Panc1 (cell line): Measurements from ENCODE around the gene CEP164. TPM values are rescaled to one million over a fixed set of nuclear protein-coding genes. Genes with fewer than 3 reads are reported as not detected.

ENCODE experiments used
- ATAC-seq: fragments of 200-7000 bp; cut with Tn5 transposase; 2 replicates; pipeline ENCODE4 v1.9.1; 2020; ENCODE audit warnings: mild to moderate bottlenecking, moderate library complexity
- BruUV-seq: library from RNA; stranded (reverse); fragments of 400-500 nt; replicated peaks from 2 replicates; lab custom pipeline; 2021; lab: Mats Ljungman, UMichigan
- CTCF ChIA-PET: fragments of 300-600 bp; sonication (Branson Sonifier 250); formaldehyde crosslinking; loops from one replicate; lab custom pipeline; 2022; ENCODE audit warnings: antibody characterized with exemption; lab: Charles Lee
- POLR2A ChIA-PET: fragments of 300-600 bp; sonication (Branson Sonifier 250); formaldehyde crosslinking; loops from one replicate; lab custom pipeline; 2022; ENCODE audit warnings: antibody characterized with exemption; lab: Charles Lee
- DNase-seq: peaks from one replicate; pipeline ENCODE4 v3.0.0-alpha.2; 2010; ENCODE audit warnings: low read depth, low spot score
- H3K27ac ChIP-seq: 2 replicates; pipeline ENCODE4 v1.5.1; 2011; ENCODE audit warnings: mild to moderate bottlenecking, low read length, inconsistent platforms
- H3K27me3 ChIP-seq: fragments of 200-500 bp; sonication (Bioruptor generic); 2 replicates; pipeline ENCODE4 v1.6.0; 2014; ENCODE audit warnings: low read length, inconsistent platforms; ENCODE audit not compliant: control insufficient read depth, insufficient read depth
- H3K36me3 ChIP-seq: fragments of 200-500 bp; sonication (Bioruptor generic); 2 replicates; pipeline ENCODE4 v1.5.1; 2014; ENCODE audit warnings: inconsistent platforms, mild to moderate bottlenecking, low read length, moderate library complexity; ENCODE audit not compliant: control insufficient read depth, insufficient read depth
- H3K4me1 ChIP-seq: 2 replicates; pipeline ENCODE4 v1.5.1; 2011; ENCODE audit warnings: inconsistent platforms, mild to moderate bottlenecking, low read length, moderate library complexity; ENCODE audit not compliant: control insufficient read depth, insufficient read depth
- H3K4me3 ChIP-seq, 2 experiments: 2 replicates each; pipeline ENCODE4 v1.5.1; 2011 to 2012; ENCODE audit warnings: low read depth in 2 of 2, low read length in 2 of 2, mild to moderate bottlenecking in 2 of 2, inconsistent platforms in 1 of 2, moderate library complexity in 1 of 2
- H3K9me3 ChIP-seq: fragments of 200-500 bp; sonication (Bioruptor generic); 2 replicates; pipeline ENCODE4 v1.5.1; 2014; ENCODE audit warnings: low read depth, mild to moderate bottlenecking, inconsistent platforms, low read length, moderate library complexity; ENCODE audit not compliant: control insufficient read depth, insufficient read depth
- CTCF ChIP-seq: fragments of 450-650 bp; IDR thresholded peaks from 2 replicates; pipeline ENCODE4 v1.5.1; 2017; ENCODE audit warnings: mild to moderate bottlenecking
- POLR2AphosphoS5 ChIP-seq: IDR thresholded peaks from 2 replicates; pipeline ENCODE4 v1.6.1; 2012; ENCODE audit warnings: mild to moderate bottlenecking, low read depth, low read length, moderate library complexity
- REST ChIP-seq, 2 experiments: IDR thresholded peaks; 2 replicates each; pipeline ENCODE4 v1.6.1; 2011 to 2012; ENCODE audit warnings: low read depth in 2 of 2, control low read depth in 1 of 2, low read length in 1 of 2, mild to moderate bottlenecking in 1 of 2, moderate library complexity in 1 of 2; ENCODE audit not compliant: insufficient read depth in 1 of 2
- SIN3A ChIP-seq: IDR thresholded peaks from 2 replicates; pipeline ENCODE4 v1.6.1; 2012; ENCODE audit warnings: low read depth, mild to moderate bottlenecking, low read length, moderate library complexity, borderline replicate concordance; ENCODE audit not compliant: insufficient read depth
- TCF7L2 ChIP-seq: IDR thresholded peaks from 2 replicates; pipeline ENCODE4 v1.6.1; 2011; ENCODE audit warnings: mild to moderate bottlenecking, low read depth, low read length, inconsistent platforms
- in situ Hi-C: cut with HindIII; loops from 2 replicates; pipeline ENCODE4 v1.10.0; 2016; ENCODE audit warnings: low sequenced_read_pairs, low pct_unique_long_range_greater_than_20kb
- intact Hi-C: fragments of 100-400 bp; cut with micrococcal nuclease; formaldehyde crosslinking; loops from one replicate; pipeline ENCODE4 v1.10.0; 2022; ENCODE audit not compliant: unreplicated experiment
- total RNA-seq: library from RNA; stranded (reverse); gene quantifications from one replicate; pipeline ENCODE4 v1.2.1, GENCODE V29; 2021; ENCODE audit not compliant: unreplicated experiment

CEP164 gene
- total RNA-seq, 1 experiment from 2014 or later, result 75.4 TPM

GRCh38 chr11:117333917-117334316 lies 6.3 kb downstream of the CEP164 start:
- H3K27ac ChIP-seq, result no peak overlapping the region
- H3K4me3 ChIP-seq, result no peak overlapping the region
- TF ChIP-seq CTCF, result no peak
- intact Hi-C loops, result no loop called here
- peaks cover 5% of the 10 kb centered on the region for H3K4me1 ChIP-seq
- H3K9me3 ChIP-seq, result no peaks in the 10 kb centered on the region
- ATAC-seq (no peak), DNase-seq (no peak)
- no peaks in the 10 kb centered on the region for H3K36me3 ChIP-seq
- in situ Hi-C loops, result no loop called here
- POLR2A ChIA-PET, result interaction anchor here (0.6 kb wide), 1 partner anchor 163 kb away, joined by 7 read pairs; no protein-coding TSS in a partner anchor
- no TSS peak for BruUV-seq
- no peaks in the 10 kb centered on the region for H3K27me3 ChIP-seq
- CTCF ChIA-PET, result no interaction called here

GRCh38 chr11:117334896-117335295 lies 7.2 kb downstream of the CEP164 start:
- POLR2A ChIA-PET, result no interaction called here

More at GRCh38 chr11:117334896-117335295, 7.2 kb downstream of the CEP164 start:
- no peaks in the 10 kb centered on the region for H3K36me3 ChIP-seq
- no peak overlapping the region for H3K27ac ChIP-seq
- H3K9me3 ChIP-seq, result no peaks in the 10 kb centered on the region
- H3K4me3 ChIP-seq, result no peak overlapping the region
- CTCF ChIA-PET, result no interaction called here
- DNase-seq, result no peak
- H3K4me1 ChIP-seq, result no peaks in the 10 kb centered on the region
- no peak for TF ChIP-seq REST (IDR thresholded peaks at IDR 0.05; ENCODE audit: insufficient read depth in 1 of 2, low read depth in 2 of 2, low read length in 1 of 2)
- TF ChIP-seq TCF7L2, result no peak
- TF ChIP-seq POLR2AphosphoS5, result no peak
- no peak for TF ChIP-seq SIN3A
- TF ChIP-seq CTCF, result no peak
- no peaks in the 10 kb centered on the region for H3K27me3 ChIP-seq
- BruUV-seq, result no TSS peak
- intact Hi-C loops (no loop called here), in situ Hi-C loops (loop anchor here (5.0 kb wide), 1 partner anchor 107 kb away; no protein-coding TSS in a partner anchor)
- ATAC-seq, result no peak
